Frontal cortex (tissue), 1 donor: Measurements from ENCODE around the gene ADCYAP1R1. TPM values are rescaled to one million over a fixed set of nuclear protein-coding genes. Genes with fewer than 3 reads are reported as not detected.

ENCODE experiments used
- small RNA-seq: library from RNA; depleted of rRNA; stranded (forward); fragments of <200 nt; gene quantifications from one replicate; pipeline ENCODE3, GENCODE V24; 2014
- total RNA-seq: library from RNA; depleted of rRNA; stranded (reverse); fragments of >200 nt; gene quantifications from one replicate; pipeline ENCODE4 v1.2.3, GENCODE V29; 2014

The ADCYAP1R1 gene
- total RNA-seq, 1 donor from 2014 or later = 34.2 TPM

Small RNA genes lying within 50 kb of the gene (small RNA-seq; reads per million reads assigned to genes)
- not detected for gene AC006466.1

Other genes starting within 250 kb of the ADCYAP1R1 start
- 0.82 TPM for gene AQP1, start 140.5 kb upstream of the ADCYAP1R1 start, total RNA-seq
- gene GHRHR, start 88.4 kb upstream of the ADCYAP1R1 start, total RNA-seq = not detected